SU-DHL-6 (cell line): ENCODE measurements around the gene COX8C.

Experiments
- EZH2phosphoT487 ChIP-seq: fragments of 200-600 bp; sonication (generic), shearing (Covaris generic); conservative IDR thresholded peaks from 2 replicates; pipeline ENCODE4 v1.6.1; 2018; ENCODE audit warnings: mild to moderate bottlenecking, antibody characterized with exemption, low read length, moderate library complexity, mixed read lengths
- TF ChIP-seq, protein P1 (sequence below): fragments of 200-600 bp; sonication (generic); IDR thresholded peaks from one replicate; pipeline ENCODE4 v1.5.1; 2017; ENCODE audit warnings: antibody characterized with exemption, mild to moderate bottlenecking, low read length, moderate library complexity; ENCODE audit not compliant: insufficient read depth, poor library complexity, severe bottlenecking

DNA sequence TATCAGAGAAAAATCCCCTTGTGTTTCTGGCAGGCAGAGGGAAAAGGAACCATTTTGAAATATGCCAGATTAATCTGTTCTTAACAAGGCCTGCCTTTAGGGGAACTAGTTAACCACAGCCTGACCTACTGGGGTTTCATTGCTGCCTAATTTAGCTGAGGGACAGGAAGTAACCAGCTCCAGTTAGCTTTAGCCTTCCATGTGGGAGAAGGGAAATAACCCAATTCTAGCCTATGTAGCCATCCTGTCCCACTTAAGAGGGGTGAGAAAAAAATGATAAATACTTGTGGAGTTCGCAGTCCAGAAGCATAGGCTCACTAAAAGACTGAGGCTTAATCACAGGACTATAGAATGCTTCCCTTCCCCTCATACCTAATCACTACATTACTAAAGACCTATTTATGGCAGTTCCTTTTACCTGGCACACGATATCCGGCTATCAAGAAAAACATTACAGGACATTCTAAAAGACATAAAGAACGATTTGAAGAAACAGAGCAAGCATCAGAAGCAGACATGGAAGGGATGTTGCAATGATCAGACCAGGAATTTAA is 22.8 kb downstream of the COX8C start:
- TF ChIP-seq, protein P1, sequence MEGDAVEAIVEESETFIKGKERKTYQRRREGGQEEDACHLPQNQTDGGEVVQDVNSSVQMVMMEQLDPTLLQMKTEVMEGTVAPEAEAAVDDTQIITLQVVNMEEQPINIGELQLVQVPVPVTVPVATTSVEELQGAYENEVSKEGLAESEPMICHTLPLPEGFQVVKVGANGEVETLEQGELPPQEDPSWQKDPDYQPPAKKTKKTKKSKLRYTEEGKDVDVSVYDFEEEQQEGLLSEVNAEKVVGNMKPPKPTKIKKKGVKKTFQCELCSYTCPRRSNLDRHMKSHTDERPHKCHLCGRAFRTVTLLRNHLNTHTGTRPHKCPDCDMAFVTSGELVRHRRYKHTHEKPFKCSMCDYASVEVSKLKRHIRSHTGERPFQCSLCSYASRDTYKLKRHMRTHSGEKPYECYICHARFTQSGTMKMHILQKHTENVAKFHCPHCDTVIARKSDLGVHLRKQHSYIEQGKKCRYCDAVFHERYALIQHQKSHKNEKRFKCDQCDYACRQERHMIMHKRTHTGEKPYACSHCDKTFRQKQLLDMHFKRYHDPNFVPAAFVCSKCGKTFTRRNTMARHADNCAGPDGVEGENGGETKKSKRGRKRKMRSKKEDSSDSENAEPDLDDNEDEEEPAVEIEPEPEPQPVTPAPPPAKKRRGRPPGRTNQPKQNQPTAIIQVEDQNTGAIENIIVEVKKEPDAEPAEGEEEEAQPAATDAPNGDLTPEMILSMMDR, result no peak
- no peak for TF ChIP-seq EZH2phosphoT487
